PC-3 (cell line): ENCODE measurements around the gene POLR1E.

ENCODE experiments used
- EZH2 ChIP-seq: fragments of 300-600 bp; sonication (generic); IDR thresholded peaks from one replicate; pipeline ENCODE4 v1.6.1; 2017; ENCODE audit warnings: antibody characterized with exemption, mild to moderate bottlenecking, low read length; ENCODE audit not compliant: unreplicated experiment
- TF ChIP-seq, protein P1 (sequence below): fragments of 300-600 bp; sonication (generic); conservative IDR thresholded peaks from 2 replicates; pipeline ENCODE4 v1.5.1; 2017; ENCODE audit warnings: antibody characterized with exemption, low read depth, mild to moderate bottlenecking, low read length

DNA sequence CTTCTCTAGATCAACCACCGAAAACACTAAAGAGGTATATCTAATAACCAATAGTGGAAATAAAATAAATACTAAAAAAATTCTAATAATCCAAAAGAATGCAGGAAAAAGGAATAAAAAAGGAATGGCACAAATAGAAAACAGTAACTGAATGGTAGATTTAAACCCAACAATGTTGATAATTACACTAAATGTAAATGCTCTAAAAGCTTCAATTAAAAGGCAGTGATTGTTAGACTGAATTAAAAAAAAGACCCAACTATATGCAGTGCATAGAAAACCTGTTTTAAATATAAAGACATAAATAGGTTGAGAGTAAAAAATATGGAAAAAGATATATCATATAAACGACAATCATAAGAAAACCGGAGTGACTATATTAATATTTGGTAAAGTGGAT is 11.3 kb upstream of the POLR1E start:
- TF ChIP-seq, protein P1, sequence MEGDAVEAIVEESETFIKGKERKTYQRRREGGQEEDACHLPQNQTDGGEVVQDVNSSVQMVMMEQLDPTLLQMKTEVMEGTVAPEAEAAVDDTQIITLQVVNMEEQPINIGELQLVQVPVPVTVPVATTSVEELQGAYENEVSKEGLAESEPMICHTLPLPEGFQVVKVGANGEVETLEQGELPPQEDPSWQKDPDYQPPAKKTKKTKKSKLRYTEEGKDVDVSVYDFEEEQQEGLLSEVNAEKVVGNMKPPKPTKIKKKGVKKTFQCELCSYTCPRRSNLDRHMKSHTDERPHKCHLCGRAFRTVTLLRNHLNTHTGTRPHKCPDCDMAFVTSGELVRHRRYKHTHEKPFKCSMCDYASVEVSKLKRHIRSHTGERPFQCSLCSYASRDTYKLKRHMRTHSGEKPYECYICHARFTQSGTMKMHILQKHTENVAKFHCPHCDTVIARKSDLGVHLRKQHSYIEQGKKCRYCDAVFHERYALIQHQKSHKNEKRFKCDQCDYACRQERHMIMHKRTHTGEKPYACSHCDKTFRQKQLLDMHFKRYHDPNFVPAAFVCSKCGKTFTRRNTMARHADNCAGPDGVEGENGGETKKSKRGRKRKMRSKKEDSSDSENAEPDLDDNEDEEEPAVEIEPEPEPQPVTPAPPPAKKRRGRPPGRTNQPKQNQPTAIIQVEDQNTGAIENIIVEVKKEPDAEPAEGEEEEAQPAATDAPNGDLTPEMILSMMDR, result no peak
- TF ChIP-seq EZH2, result no peak
